Measurements from ENCODE around the gene YARS1.

Gene YARS1

DNA sequence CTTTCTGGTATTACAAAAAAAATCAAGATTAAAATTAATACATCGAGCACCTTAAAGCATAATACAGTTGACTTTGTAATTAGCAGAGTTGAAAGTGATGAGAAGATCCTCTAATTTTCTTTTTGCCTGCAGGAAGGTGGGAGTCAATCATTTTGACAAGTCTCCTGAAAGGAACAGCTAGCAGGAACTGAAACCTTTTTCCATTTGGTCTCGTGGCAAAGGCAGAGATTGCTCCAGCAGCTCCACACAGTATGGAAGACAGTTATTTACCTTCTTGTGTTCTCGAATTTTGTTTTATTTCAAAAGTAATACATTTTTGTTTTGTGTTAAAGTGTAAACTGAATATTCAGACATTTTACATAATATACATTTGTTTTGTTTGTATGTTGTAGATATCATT, 8.0 kb upstream of the YARS1 start:
- Histone ChIP-seq H3K27ac (no peak overlapping the region), H3K36me3 (replicated peaks) (peaks cover 29% of the 10 kb centered on the region), H3K27me3 (replicated peaks) (no peaks in the 10 kb centered on the region), H3K4me3 (ENCODE audit: low read depth, low read length) (no peak overlapping the region)
- in situ Hi-C loops (cut with HindIII; ENCODE audit: low pct_ligation_motif_present, low sequenced_read_pairs): no loop called here
- TF ChIP-seq, protein P1, sequence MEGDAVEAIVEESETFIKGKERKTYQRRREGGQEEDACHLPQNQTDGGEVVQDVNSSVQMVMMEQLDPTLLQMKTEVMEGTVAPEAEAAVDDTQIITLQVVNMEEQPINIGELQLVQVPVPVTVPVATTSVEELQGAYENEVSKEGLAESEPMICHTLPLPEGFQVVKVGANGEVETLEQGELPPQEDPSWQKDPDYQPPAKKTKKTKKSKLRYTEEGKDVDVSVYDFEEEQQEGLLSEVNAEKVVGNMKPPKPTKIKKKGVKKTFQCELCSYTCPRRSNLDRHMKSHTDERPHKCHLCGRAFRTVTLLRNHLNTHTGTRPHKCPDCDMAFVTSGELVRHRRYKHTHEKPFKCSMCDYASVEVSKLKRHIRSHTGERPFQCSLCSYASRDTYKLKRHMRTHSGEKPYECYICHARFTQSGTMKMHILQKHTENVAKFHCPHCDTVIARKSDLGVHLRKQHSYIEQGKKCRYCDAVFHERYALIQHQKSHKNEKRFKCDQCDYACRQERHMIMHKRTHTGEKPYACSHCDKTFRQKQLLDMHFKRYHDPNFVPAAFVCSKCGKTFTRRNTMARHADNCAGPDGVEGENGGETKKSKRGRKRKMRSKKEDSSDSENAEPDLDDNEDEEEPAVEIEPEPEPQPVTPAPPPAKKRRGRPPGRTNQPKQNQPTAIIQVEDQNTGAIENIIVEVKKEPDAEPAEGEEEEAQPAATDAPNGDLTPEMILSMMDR (IDR thresholded peaks at IDR 0.05; ENCODE audit: low read depth, low read length, missing control alignments): no peak
- DNase-seq: no peak

- no peak for DNase-seq
- H3K27me3 ChIP-seq (replicated peaks): no peaks in the 10 kb centered on the region
- peak overlapping the region; percentile 98 for H3K4me3 ChIP-seq (ENCODE audit: low read depth, low read length)
- TF ChIP-seq, protein P1 (IDR thresholded peaks at IDR 0.05; ENCODE audit: low read depth, low read length, missing control alignments): no peak
- in situ Hi-C loops (cut with HindIII; ENCODE audit: low pct_ligation_motif_present, low sequenced_read_pairs): no loop called here
- no peak overlapping the region for H3K27ac ChIP-seq
- H3K36me3 ChIP-seq (replicated peaks): peaks cover 3% of the 10 kb centered on the region
Measured at GRCh38 chr1:32818804-32819541, 1.8 kb upstream of the YARS1 start.

- TF ChIP-seq, protein P1 (IDR thresholded peaks at IDR 0.05; ENCODE audit: low read depth, low read length, missing control alignments): no peak
- Histone ChIP-seq H3K4me3 (ENCODE audit: low read depth, low read length) (peak overlapping the region; percentile 98), H3K27me3 (replicated peaks) (no peaks in the 10 kb centered on the region), H3K27ac (peak overlapping the region; percentile 59), H3K36me3 (replicated peaks) (peaks cover 3% of the 10 kb centered on the region)
- in situ Hi-C loops (cut with HindIII; ENCODE audit: low pct_ligation_motif_present, low sequenced_read_pairs): no loop called here
- no peak for DNase-seq
Measured at GRCh38 chr1:32817815-32818786, 943 bp upstream of the YARS1 start.

DNA sequence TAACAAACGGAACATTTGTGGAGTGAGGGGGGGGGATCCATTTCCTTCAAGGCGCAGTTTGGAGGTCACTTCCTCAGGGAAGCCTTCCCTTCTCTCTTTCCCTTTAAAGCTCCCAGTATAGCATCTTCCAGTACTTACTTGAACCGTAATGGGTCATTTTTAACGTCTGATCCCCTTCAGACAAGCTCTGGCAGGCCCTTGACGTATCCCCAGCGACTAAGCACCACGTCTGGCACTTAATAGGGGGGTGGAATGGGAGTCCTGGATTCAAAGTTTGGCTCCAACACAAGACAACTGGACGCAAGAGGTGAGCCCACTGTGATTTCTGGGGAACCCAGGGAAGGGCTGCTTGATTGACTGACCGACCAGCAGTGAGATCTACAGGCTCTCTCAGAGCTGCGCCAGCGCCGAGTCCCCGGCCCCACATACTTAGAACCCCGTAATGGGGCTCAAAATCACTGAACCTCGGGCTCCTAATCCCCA, 441 bp downstream of the YARS1 start:
- Histone ChIP-seq H3K36me3 (replicated peaks) (peaks cover 3% of the 10 kb centered on the region), H3K27ac (peak overlapping the region; percentile 96), H3K27me3 (replicated peaks) (no peaks in the 10 kb centered on the region), H3K4me3 (ENCODE audit: low read depth, low read length) (peak overlapping the region; percentile 98)
- in situ Hi-C loops (cut with HindIII; ENCODE audit: low pct_ligation_motif_present, low sequenced_read_pairs): no loop called here
- DNase-seq: peak; percentile 22
- TF ChIP-seq, protein P1 (IDR thresholded peaks at IDR 0.05; ENCODE audit: low read depth, low read length, missing control alignments): no peak

DNA sequence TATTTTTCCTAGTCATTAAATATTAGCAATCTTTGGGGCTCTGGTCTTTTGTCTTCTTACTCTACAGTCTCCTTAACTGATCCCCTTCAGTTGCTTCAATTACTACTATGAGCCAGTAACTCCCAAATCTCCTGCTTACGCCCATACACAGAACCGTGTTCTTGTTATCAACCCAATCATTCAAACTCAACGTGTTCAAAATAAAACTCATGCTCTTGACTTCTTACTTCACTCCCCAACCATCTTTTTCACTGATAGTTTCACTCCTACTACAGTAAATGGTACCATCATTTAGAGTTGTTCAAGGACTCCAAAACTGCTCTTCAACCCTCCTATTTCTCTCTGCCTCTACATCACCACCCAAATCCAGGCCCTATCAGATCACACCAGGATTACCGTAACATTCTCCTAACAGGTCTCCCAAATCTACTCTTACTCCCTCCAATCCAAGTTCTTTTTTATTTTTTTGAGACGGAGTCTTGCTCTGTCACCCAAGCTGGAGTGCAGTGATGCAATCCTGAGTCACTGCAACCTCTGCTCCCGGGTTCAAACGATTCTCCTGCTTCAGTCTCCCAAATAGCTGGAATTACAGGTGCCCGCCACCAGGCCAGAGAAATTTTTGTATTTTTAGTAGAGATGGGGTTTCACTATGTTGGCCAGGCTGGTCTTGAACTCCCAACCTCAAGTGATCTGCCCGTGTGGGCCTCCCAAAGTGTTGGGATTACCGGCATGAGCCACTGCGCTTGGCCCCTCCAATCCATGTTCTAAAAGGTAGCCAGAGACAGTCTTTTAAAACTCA, 3.0 kb downstream of the YARS1 start:
- in situ Hi-C loops (cut with HindIII; ENCODE audit: low pct_ligation_motif_present, low sequenced_read_pairs): no loop called here
- TF ChIP-seq, protein P1 (IDR thresholded peaks at IDR 0.05; ENCODE audit: low read depth, low read length, missing control alignments): peak; percentile 4
- Histone ChIP-seq H3K27me3 (replicated peaks) (no peaks in the 10 kb centered on the region), H3K27ac (peak overlapping the region; percentile 29), H3K36me3 (replicated peaks) (peaks cover 20% of the 10 kb centered on the region), H3K4me3 (ENCODE audit: low read depth, low read length) (no peak overlapping the region)
- peak; percentile 56 for DNase-seq
